Measurements from ENCODE around the gene SLC25A33. TPM values are rescaled to one million over a fixed set of nuclear protein-coding genes. Genes with fewer than 3 reads are reported as not detected.

SLC25A33 gene
- total RNA-seq, 1 donor, result 4.0 TPM

GRCh38 chr1:9586147-9586766 is 47.0 kb downstream of the SLC25A33 start:
- DNase-seq (ENCODE audit: low read depth in 2 of 3, low spot score in 2 of 3), result no peak

DNA sequence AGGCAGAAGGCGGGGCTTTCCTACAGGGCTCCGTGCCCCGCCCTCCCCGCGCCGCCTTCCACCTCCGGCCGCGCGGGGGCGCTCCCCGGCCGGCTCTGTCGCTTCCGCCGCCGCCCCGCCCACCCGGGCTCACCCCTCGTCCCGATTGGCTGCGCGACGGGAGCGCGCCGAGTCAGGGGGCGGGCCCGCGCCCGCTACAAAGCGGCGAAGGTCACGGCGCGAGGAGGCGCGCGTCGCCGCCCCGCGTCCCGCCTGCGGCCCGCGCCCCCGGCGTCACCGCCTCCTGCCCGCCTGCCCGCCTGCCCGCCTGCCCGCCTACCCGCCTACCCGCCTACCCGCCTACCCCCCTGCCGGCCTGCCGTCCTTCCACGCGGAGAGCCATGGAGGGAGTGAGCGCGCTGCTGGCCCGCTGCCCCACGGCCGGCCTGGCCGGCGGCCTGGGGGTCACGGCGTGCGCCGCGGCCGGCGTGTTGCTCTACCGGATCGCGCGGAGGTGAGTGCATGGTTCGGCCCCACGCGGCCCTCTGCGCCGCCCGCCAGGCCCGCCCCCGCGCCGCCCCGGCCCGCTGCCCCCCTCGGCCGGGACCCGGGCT is 49.4 kb downstream of the SLC25A33 start, which contains the start of gene TMEM201:
TSS of gene TMEM201 (plus strand) at position 361 of the 593 bp plus-strand sequence. CDS start at position 381, 20 bp downstream.
- DNase-seq (ENCODE audit: low read depth in 2 of 3, low spot score in 2 of 3), result peak; percentile 91 to 94 (median 94)

GRCh38 chr1:9589144-9589718 is 50.0 kb downstream of the SLC25A33 start:
- peak; percentile 24 to 39 (median 35) for DNase-seq (ENCODE audit: low read depth in 2 of 3, low spot score in 2 of 3)

DNA sequence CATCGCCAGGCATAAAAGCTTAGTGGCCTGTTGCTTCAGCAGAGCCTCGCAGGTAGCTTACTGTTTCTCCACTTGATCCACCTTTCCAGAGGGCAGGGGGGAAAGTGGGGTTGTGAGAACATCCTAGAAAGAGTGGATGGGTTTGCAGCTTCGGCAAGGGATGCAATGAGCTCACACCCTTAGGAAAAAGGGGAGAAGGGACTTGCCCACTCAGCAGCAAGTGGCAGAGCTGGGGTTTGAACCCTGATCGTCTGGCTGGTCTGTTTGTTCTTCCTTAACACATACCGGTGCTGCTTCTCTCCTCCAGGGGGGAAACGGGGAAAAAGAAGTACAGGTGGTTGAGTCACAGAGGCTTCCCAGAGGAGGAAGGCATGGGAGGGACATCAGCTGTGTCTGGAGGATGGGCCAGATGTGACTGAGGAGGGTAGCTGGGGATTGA is 50.5 kb downstream of the SLC25A33 start:
- DNase-seq (ENCODE audit: low read depth in 2 of 3, low spot score in 2 of 3), result no peak

DNA sequence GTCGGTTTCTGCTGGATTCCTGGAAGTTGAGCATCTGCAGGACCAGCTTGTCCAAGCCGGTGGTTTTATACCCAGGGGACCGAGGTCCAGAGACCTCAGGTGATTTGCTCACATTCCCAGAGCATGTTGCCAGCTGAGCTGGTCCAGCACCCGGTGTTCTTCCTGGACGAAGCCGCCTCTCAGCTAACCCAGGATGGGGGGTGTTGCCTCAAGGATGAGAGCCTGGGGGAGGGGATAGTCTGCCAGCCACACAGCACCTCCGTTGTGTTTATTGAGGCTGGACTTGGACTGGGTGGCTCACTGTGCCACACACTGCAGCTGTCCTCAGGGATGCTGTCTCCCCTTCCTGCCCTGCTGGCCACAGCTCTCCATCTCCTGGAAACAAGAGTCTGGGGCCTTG is 50.9 kb downstream of the SLC25A33 start:
- no peak for DNase-seq (ENCODE audit: low read depth in 2 of 3, low spot score in 2 of 3)

- no peak for DNase-seq (ENCODE audit: low read depth in 2 of 3, low spot score in 2 of 3)
Observed at GRCh38 chr1:9590945-9591668, 51.8 kb downstream of the SLC25A33 start.

DNA sequence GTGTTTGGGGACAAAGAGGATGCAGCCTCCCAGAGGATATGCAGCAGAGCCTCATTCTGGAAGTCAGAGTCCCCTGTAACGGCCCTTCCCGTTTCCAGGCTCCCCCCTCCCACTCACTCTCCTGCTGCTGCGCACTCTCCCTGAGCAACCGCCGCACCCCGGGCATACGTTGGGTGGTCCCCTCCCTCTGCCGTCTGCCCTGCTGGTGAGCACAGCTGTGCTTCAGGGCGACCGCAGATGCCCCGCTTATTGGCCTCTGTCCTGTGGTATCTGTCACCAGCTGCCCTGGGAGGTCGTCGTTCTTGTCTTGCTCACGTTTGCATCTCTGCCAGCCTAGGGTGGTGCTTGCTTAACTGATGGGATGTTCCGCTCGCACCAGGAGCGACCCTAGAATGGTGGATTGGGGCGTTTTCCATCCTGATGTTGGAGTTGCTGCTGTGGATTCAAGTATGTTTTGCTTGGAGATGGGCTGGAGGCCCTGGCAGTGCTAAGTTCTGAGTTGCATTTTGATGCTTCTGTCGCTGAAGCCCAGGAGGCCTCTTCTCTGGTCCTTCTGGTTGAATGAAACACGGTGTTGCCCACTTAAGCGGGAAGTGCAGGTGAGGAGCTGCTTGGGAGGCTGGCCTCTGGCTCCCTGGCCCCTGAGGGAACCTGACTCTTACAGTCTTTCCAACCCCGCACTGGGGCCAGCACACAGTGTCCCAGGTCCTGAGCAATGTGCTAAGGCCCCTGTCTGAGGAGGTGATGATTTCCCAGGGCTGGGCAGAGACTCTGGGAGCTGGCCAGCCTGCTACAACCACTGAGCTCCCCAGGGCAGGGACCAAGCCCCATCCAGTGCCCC is 52.6 kb downstream of the SLC25A33 start:
- DNase-seq (ENCODE audit: low read depth in 2 of 3, low spot score in 2 of 3), result no peak

DNA sequence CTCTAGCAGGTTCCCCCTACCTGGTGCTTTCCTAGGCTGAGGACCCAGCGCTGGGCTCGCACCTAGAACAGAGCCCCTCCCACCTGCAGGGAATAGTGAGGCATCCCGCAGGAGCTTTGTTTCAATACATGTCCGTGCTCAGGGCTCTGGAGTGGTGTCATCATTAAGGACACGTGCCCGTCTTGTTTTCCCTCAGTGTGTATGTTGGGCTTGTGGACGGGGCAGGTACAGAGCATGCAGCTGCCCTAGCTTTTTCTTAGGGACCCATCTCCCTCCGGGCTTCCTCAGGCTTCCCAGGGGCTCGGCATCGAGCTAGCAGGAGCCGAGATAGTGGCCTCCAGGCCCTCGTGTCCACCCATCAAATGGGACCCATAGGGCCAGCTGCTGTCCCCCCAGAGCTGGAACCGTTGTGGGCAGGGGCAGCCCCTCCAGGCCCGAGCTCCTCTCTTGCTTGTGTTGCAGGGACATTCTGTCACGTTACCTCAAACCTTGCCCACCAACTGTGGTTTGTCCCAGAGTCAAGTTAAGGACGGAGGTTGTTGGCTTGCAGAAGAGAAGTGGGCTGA is 53.3 kb downstream of the SLC25A33 start:
- no peak for DNase-seq (ENCODE audit: low read depth in 2 of 3, low spot score in 2 of 3)

DNA sequence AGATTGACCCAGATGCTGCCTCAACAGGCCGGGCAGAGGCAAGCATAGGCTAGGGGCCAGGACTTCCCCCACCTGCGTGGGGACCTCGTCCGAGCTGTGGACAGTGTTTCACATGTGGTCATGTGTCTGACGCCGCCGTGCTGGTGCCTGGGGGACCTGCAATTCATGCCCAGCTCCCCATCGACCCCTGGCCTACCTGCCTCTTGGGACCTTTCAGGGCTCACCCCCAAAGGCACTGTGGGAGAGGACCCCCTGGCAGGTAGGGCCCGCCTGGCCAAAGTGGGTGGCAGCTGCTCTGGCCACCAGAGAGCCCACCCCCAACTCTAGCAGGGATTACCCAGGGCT is 53.9 kb downstream of the SLC25A33 start:
- DNase-seq (ENCODE audit: low read depth in 2 of 3, low spot score in 2 of 3), result no peak

- DNase-seq (ENCODE audit: low read depth in 2 of 3, low spot score in 2 of 3), result peak in 2 of 3 donors; percentile 86 to 94
Observed at GRCh38 chr1:9593492-9594465, 54.5 kb downstream of the SLC25A33 start.

DNA sequence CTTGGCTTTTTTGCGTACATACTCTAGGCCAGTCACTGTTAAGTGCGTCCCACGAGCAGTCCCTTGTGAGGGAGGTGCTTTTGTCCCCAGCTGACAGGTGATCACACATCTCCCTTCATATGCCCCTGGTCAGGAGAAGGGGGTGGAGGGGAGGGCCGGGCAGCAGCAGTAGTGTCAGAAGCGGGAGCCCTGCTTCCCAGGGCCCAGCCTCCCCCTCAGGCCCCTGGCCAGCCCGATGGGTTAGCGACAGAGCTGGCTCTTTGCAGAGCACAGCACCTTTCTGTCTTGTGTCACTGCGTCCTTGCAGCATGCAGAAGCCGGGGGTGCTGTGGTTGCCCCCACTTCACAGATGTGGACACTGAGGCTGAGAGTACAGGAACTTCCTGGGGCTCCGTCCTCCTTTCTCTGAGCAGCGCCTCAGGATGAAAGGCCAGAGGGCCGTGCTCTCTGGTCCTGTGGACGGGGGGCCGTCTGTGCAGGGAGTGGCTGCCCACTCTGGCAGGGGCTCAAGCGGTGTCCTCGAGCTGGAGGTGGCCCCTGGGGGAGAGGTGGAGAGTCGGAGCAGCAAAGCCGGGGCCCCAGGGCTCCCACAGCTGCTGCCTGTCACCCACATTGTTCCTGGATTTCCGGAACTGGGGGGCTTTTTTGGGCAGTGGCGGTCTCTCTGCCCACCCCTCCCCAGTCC is 55.3 kb downstream of the SLC25A33 start:
- DNase-seq (ENCODE audit: low read depth in 2 of 3, low spot score in 2 of 3), result no peak

DNA sequence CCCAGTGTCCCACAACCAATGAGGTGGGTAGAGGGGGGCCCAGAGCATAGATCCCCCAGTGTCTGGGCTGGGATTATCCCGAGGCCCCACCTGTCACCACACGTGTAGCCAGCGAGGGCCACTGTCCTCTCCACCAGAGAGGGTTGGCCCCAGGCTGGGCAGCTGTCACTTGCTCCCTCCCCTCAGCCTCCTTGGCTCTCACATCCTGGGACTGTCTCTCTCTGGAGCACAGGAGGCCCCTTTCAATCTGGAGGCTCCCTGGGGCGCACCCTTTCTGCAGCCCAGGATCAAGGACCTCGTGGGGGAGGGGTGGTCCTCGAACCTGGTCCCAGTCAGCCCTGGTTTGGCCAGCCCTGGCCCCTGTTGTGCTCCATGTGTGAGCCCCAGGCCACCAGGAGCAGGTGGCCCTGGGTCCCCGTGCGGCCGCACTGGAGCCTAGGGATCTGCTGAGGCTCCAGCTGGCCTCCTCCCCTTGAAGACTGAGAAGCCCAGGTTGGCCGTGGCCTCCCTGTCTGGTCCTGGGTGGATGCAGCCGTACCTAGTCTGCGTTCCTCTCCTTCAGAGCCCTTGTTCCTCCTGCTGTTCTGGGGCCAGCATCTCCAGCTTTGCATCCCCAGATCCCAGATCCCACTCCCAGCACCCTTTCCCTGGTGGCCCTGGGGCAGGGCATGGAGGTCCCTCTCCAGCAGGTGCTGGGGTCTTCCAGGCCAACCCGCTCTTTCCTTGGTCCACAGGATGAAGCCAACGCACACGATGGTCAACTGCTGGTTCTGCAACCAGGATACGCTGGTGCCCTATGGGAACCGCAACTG is 56.1 kb downstream of the SLC25A33 start:
- DNase-seq (ENCODE audit: low read depth in 2 of 3, low spot score in 2 of 3), result no peak

DNA sequence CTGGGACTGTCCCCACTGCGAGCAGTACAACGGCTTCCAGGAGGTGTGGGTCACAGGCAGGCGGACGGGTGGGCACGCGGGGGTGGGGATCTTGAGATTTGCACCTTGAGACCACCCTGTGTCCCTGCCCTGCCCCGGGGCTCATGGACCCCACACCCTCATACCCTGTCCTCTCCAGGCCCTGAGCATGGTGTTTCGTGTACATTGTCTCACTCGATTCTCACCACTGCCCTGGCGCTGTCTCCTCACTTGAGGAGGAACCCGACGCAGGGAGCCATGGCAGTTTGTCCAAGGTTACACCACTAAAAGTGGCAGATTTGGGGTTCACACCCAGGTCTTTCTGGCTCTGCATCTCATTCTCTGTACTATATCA is 56.7 kb downstream of the SLC25A33 start:
- DNase-seq (ENCODE audit: low read depth in 2 of 3, low spot score in 2 of 3), result no peak

DNA sequence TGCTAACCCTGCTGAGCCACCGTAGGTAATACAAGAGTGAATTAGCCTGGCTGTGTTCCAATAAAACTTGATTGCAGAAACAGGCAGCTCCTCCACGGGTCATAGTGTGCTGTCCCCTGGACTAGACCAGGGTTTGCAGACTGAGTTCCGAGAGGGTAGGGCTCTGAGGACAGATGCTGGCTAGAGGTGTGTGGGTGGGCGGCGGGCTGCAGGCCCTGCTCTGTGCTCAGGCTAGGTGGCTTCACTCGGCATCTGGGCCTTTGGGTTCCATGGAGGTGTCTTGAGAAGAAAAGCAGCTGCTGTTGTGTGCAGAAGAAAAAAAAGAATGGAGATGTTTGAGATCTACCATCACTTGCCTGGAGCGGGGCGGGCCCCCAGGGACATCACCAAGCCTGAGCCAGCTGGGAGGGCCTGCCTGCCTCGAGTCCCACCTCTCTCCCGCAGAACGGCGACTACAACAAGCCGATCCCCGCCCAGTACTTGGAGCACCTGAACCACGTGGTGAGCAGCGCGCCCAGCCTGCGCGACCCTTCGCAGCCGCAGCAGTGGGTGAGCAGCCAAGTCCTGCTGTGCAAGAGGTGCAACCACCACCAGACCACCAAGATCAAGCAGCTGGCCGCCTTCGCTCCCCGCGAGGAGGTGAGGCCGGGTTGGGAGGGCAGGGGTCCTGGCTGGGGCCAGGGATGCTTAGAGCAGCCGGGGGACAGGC is 57.3 kb downstream of the SLC25A33 start:
- no peak for DNase-seq (ENCODE audit: low read depth in 2 of 3, low spot score in 2 of 3)

DNA sequence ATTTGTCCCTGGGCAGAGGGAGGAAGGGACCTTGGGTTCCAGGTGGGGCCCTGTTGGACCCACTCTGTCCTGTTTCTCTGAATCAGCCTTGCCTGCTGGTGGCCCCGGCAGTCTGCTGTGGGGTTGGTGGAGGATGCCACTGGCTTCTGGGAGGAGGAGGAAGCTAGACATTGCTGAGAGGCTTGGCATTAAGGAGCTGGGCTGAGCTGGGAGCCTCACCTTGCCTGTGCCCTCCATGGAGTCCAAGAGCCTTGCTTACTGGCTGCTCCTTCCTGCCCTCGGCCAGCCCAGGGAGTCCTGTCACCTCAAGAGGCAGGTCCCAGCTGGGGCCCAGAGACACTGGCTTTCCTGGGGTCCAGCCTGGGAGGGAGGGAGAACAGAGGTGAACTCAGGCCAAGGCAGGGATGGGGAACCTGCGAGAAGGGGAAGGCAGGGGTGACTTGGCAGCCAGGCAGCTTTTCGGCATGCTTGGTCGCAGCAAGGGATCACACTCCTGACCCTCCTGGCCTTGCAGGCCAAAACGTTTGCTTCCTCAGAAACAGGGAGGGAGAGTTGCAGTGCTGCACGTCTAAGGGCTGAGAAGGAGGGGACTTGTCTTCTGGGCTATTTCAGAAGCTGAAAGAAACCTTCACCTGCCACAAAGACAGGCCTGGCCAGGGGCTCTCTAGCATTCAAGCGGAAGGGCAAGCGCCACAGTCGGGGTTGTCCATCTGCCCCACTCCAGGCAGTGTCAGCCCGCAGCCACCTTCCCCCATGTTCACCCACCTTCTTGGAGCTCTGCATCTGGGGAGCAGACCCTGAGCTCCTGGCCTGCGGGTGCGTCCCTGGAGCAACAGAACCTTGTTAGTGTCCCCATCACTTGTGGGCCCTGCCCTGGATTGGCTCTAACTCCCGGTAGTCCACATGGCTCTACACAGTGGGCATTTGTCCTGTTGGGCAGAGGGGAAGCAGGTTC is 58.4 kb downstream of the SLC25A33 start:
- no peak for DNase-seq (ENCODE audit: low read depth in 2 of 3, low spot score in 2 of 3)

DNA sequence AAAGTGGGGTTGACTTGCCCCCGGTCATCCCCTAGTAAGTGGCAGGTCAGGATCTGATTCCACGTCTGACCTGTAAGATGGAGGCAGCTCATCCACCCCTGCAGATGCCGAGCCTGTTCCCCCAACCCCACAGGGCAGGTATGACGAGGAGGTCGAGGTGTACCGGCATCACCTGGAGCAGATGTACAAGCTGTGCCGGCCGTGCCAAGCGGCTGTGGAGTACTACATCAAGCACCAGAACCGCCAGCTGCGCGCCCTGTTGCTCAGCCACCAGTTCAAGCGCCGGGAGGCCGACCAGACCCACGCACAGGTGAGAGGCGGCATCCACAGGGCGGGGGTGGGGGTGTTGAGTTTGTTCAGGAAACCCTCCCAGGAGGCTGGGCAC is 59.0 kb downstream of the SLC25A33 start:
- no peak for DNase-seq (ENCODE audit: low read depth in 2 of 3, low spot score in 2 of 3)
